Astrocyte (in vitro differentiated cells and primary cell): Measurements from ENCODE around the gene PBXIP1. TPM values are rescaled to one million over a fixed set of nuclear protein-coding genes. Genes with fewer than 3 reads are reported as not detected.
"Not testable (repeated sequence)": the region's sequence is repeated elsewhere in the genome, so short reads cannot be mapped to it uniquely, and the experiment has no call there.

Experiments used
- DNase-seq: peaks from one replicate; pipeline ENCODE4 v3.0.0-alpha.2; 2010; ENCODE audit warnings: low read depth
- FAIRE-seq: peaks from 2 replicates; lab custom pipeline; 2011; peaks lifted over from hg19 to GRCh38; lab: Jason Lieb, UNC
- H2AFZ ChIP-seq: 2 replicates; pipeline ENCODE4 v1.6.0; 2012; ENCODE audit warnings: low read depth, low read length, inconsistent platforms
- H3K27ac ChIP-seq: 2 replicates; pipeline ENCODE4 v1.5.1; 2011; ENCODE audit warnings: low read depth, low read length, inconsistent platforms
- H3K27me3 ChIP-seq: 2 replicates; pipeline ENCODE4 v1.6.0; 2011; ENCODE audit warnings: low read length, inconsistent platforms; ENCODE audit not compliant: insufficient read depth
- H3K36me3 ChIP-seq: 2 replicates; pipeline ENCODE4 v1.5.1; 2011; ENCODE audit warnings: low read length, inconsistent platforms; ENCODE audit not compliant: insufficient read depth
- H3K4me1 ChIP-seq: 2 replicates; pipeline ENCODE4 v1.5.1; 2011; ENCODE audit warnings: low read length, inconsistent platforms; ENCODE audit not compliant: insufficient read depth
- H3K4me2 ChIP-seq: 2 replicates; pipeline ENCODE4 v1.6.0; 2012; ENCODE audit warnings: low read length, inconsistent platforms
- H3K4me3 ChIP-seq: 2 replicates; pipeline ENCODE4 v1.5.1; 2011; ENCODE audit warnings: low read depth, mild to moderate bottlenecking, low read length, inconsistent platforms; ENCODE audit not compliant: insufficient read depth
- H3K79me2 ChIP-seq: 2 replicates; pipeline ENCODE4 v1.6.0; 2012; ENCODE audit warnings: mild to moderate bottlenecking, low read length, inconsistent platforms; ENCODE audit not compliant: insufficient read depth
- H3K9ac ChIP-seq: 2 replicates; pipeline ENCODE4 v1.6.0; 2012; ENCODE audit warnings: mild to moderate bottlenecking, low read length, inconsistent platforms
- H3K9me3 ChIP-seq: 2 replicates; pipeline ENCODE4 v1.5.1; 2012; ENCODE audit warnings: low read depth, mild to moderate bottlenecking, low read length, inconsistent platforms; ENCODE audit not compliant: insufficient read depth
- H4K20me1 ChIP-seq: 2 replicates; pipeline ENCODE4 v1.6.0; 2012; ENCODE audit warnings: low read length, inconsistent platforms; ENCODE audit not compliant: insufficient read depth
- H3K27ac Mint-ChIP-seq: one replicate; pipeline ENCODE4 v1.8.0; 2021; ENCODE audit warnings: mild to moderate bottlenecking, mixed read lengths; ENCODE audit not compliant: unreplicated experiment
- H3K27me3 Mint-ChIP-seq: one replicate; pipeline ENCODE4 v1.8.0; 2021; ENCODE audit warnings: low read depth, mixed read lengths; ENCODE audit not compliant: unreplicated experiment
- H3K36me3 Mint-ChIP-seq: one replicate; pipeline ENCODE4 v1.8.0; 2021; ENCODE audit warnings: low read depth, mixed read lengths; ENCODE audit not compliant: unreplicated experiment
- H3K4me1 Mint-ChIP-seq: one replicate; pipeline ENCODE4 v1.8.0; 2021; ENCODE audit warnings: low read depth, mixed read lengths; ENCODE audit not compliant: unreplicated experiment
- H3K4me3 Mint-ChIP-seq: one replicate; pipeline ENCODE4 v1.8.0; 2021; ENCODE audit warnings: mild to moderate bottlenecking, moderate library complexity, mixed read lengths; ENCODE audit not compliant: unreplicated experiment
- H3K9me3 Mint-ChIP-seq: one replicate; pipeline ENCODE4 v1.8.0; 2021; ENCODE audit warnings: mild to moderate bottlenecking, mixed read lengths; ENCODE audit not compliant: unreplicated experiment
- CTCF ChIP-seq: IDR thresholded peaks from 2 replicates; pipeline ENCODE4 v1.5.1; 2011; ENCODE audit warnings: low read depth, mild to moderate bottlenecking, inconsistent platforms, low read length, moderate library complexity; ENCODE audit not compliant: insufficient read depth
- EZH2 ChIP-seq: IDR thresholded peaks from 2 replicates; pipeline ENCODE4 v1.6.1; 2012; ENCODE audit warnings: mild to moderate bottlenecking, low read length, inconsistent platforms; ENCODE audit not compliant: insufficient read depth
- total RNA-seq: library from RNA; stranded (reverse); gene quantifications from 2 replicates; pipeline ENCODE4 v1.2.1, GENCODE V29; 2021

The PBXIP1 gene
- total RNA-seq, 1 donor from 2014 or later = 89.2 TPM

- no peaks in the 10 kb centered on the region for H3K4me1 Mint-ChIP-seq
- no peaks in the 10 kb centered on the region for H3K79me2 ChIP-seq
- H3K4me2 ChIP-seq = no peak overlapping the region
- H2AFZ ChIP-seq = no peak overlapping the region
- no peak overlapping the region for H3K27ac ChIP-seq
- H3K36me3 Mint-ChIP-seq = peaks cover 6% of the 10 kb centered on the region
- no peak for FAIRE-seq
- TF ChIP-seq EZH2 = no peak
- no peak for TF ChIP-seq CTCF
- H3K27ac Mint-ChIP-seq = no peak overlapping the region
- no peaks in the 10 kb centered on the region for H3K36me3 ChIP-seq
- no peaks in the 10 kb centered on the region for H4K20me1 ChIP-seq
- no peak for DNase-seq
- no peak overlapping the region for H3K9ac ChIP-seq
- no peak overlapping the region for H3K4me3 Mint-ChIP-seq
- H3K9me3 ChIP-seq = no peaks in the 10 kb centered on the region
- H3K9me3 Mint-ChIP-seq = peaks cover 28% of the 10 kb centered on the region
- H3K27me3 Mint-ChIP-seq = peaks cover 20% of the 10 kb centered on the region
- no peaks in the 10 kb centered on the region for H3K4me1 ChIP-seq
- no peak overlapping the region for H3K4me3 ChIP-seq
- H3K27me3 ChIP-seq = peaks cover 6% of the 10 kb centered on the region
Observed at GRCh38 chr1:154908937-154909336, 47.0 kb downstream of the PBXIP1 start.

- H3K4me2 ChIP-seq, H3K9me3 ChIP-seq, H4K20me1 ChIP-seq, H3K4me1 Mint-ChIP-seq, H3K4me1 ChIP-seq, H3K79me2 ChIP-seq, H3K27me3 ChIP-seq, H3K36me3 ChIP-seq, H3K4me3 ChIP-seq, H3K27ac ChIP-seq, H3K4me3 Mint-ChIP-seq, FAIRE-seq, H3K27ac Mint-ChIP-seq, DNase-seq, H3K9ac ChIP-seq, H3K36me3 Mint-ChIP-seq, H2AFZ ChIP-seq: not testable (repeated sequence)
- Mint-ChIP-seq H3K9me3 (peaks cover 26% of the 10 kb centered on the region), H3K27me3 (peaks cover 17% of the 10 kb centered on the region)
Observed at GRCh38 chr1:154908129-154908528, 47.8 kb downstream of the PBXIP1 start.

GRCh38 chr1:154906621-154907081, 49.2 kb downstream of the PBXIP1 start:
- peaks cover 11% of the 10 kb centered on the region for H3K27me3 Mint-ChIP-seq
- Histone ChIP-seq H3K4me3 (no peak overlapping the region), H3K9ac (no peak overlapping the region), H3K36me3 (no peaks in the 10 kb centered on the region), H3K4me2 (no peak overlapping the region), H3K79me2 (no peaks in the 10 kb centered on the region), H3K27me3 (peaks cover 3% of the 10 kb centered on the region), H2AFZ (no peak overlapping the region), H3K9me3 (no peaks in the 10 kb centered on the region), H3K4me1 (no peaks in the 10 kb centered on the region), H3K27ac (no peak overlapping the region), H4K20me1 (no peaks in the 10 kb centered on the region)
- H3K27ac Mint-ChIP-seq = no peak overlapping the region
- no peak for TF ChIP-seq CTCF
- DNase-seq (no peak), FAIRE-seq (no peak)
- no peak overlapping the region for H3K4me3 Mint-ChIP-seq
- H3K36me3 Mint-ChIP-seq = peaks cover 6% of the 10 kb centered on the region
- H3K9me3 Mint-ChIP-seq = peaks cover 26% of the 10 kb centered on the region
- H3K4me1 Mint-ChIP-seq = no peaks in the 10 kb centered on the region
